ENCODE results near the gene RNF227. TPM values are rescaled to one million over a fixed set of nuclear protein-coding genes. Genes with fewer than 3 reads are reported as not detected.

Gene RNF227
- total RNA-seq, 2 experiments from 2014 or later: 3.8 to 4.7 TPM

DNA sequence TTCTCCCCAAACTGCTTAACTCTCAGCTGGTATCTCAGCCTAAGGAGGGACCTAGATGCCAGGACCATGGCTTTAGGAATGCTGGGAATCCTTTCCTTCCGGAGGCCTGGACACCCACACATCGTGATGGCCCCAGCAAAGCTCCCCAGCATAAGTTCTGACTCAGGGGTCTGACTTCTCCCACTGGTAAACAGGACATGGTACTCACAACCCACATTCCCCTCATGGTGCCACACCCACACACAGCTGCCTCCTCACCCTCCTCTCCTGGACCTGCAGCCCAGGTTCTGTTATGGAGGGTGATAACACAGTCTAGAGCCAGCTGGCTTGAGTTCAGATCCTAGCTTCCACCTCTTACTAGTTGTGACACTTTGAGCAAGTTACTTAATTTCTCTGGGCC lies 719 bp upstream of the RNF227 start:
- no peak for TF ChIP-seq EZH2phosphoT487 (IDR thresholded peaks at IDR 0.05; ENCODE audit: borderline replicate concordance, low read depth, low read length)
- no peak for TF ChIP-seq CTCF (conservative IDR thresholded peaks at IDR 0.05; ENCODE audit: low read length)
- no peak overlapping the region for H3K4me3 ChIP-seq (ENCODE audit: low read depth, low read length, poor library complexity, severe bottlenecking)
- intact Hi-C loops (cut with micrococcal nuclease; ENCODE audit: unreplicated experiment): no loop called here
- H3K27ac ChIP-seq (ENCODE audit: low read depth, low read length, poor library complexity, severe bottlenecking): no peak overlapping the region
- H3K9me3 ChIP-seq (ENCODE audit: low read length): no peaks in the 10 kb centered on the region
- no peaks in the 10 kb centered on the region for H4K20me1 ChIP-seq (ENCODE audit: insufficient read depth, low read length)
- POLR2A ChIA-PET: interaction anchor here (1.2 to 2.1 kb wide), 3 partner anchors 15 to 22 kb away, joined by 4 to 5 read pairs (median 5); partner anchors contain the start of genes CNTROB and TRAPPC1
- CTCF ChIA-PET (ENCODE audit: unreplicated experiment): interaction anchor here (1.8 kb wide), 1 partner anchor 72 kb away, joined by 4 read pairs; no protein-coding TSS in a partner anchor
- no peaks in the 10 kb centered on the region for H3K79me2 ChIP-seq (ENCODE audit: insufficient read depth, low read depth, low read length)
- H3K9me2 ChIP-seq (ENCODE audit: insufficient read depth, low read length): no peaks in the 10 kb centered on the region
- DNase-seq (ENCODE audit: low spot score): no peak
- peaks cover 36% of the 10 kb centered on the region for H3K4me1 ChIP-seq (ENCODE audit: insufficient read depth, low read length, poor library complexity, severe bottlenecking)
- H2AFZ ChIP-seq (ENCODE audit: low read length): peak overlapping the region; percentile 81; the same call in 1 of the 2 replicates
- peak overlapping the region; percentile 100; the same call in 1 of the 2 replicates for H3K4me2 ChIP-seq (ENCODE audit: low read length)
- BruUV-seq (replicated peaks): no TSS peak
- H3K36me3 ChIP-seq (ENCODE audit: insufficient read depth, low read length): peaks cover 18% of the 10 kb centered on the region; the same call in 1 of the 2 replicates

DNA sequence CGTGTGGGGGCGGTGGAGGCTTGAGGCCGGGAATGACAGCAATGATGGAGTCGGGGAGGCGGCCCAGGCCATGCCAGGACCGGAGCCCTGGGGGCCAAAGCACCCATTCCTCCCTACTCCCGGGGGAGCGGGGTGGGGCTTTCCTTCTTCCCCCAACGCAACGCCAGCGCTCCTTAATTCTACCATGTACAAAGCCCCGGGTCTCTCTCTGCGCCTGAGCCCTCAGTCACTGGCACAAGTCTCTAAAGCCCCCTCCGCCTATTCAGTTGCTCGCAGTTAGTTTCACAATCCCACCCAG lies 245 bp upstream of the RNF227 start:
- H3K27ac ChIP-seq (ENCODE audit: low read depth, low read length, poor library complexity, severe bottlenecking): no peak overlapping the region
- POLR2A ChIA-PET: interaction anchor here (1.2 to 2.1 kb wide), 2 partner anchors 15 to 17 kb away, joined by 5 read pairs; partner anchors contain the start of genes CNTROB and TRAPPC1
- BruUV-seq (replicated peaks): no TSS peak

More for the DNA sequence above, 245 bp upstream of the RNF227 start:
- Histone ChIP-seq H3K4me1 (ENCODE audit: insufficient read depth, low read length, poor library complexity, severe bottlenecking) (peaks cover 39% of the 10 kb centered on the region), H3K9me2 (ENCODE audit: insufficient read depth, low read length) (no peaks in the 10 kb centered on the region), H3K4me3 (ENCODE audit: low read depth, low read length, poor library complexity, severe bottlenecking) (peak overlapping the region; percentile 76), H4K20me1 (ENCODE audit: insufficient read depth, low read length) (no peaks in the 10 kb centered on the region), H3K4me2 (ENCODE audit: low read length) (peak overlapping the region; percentile 100), H3K36me3 (ENCODE audit: insufficient read depth, low read length) (peaks cover 23% of the 10 kb centered on the region), H2AFZ (ENCODE audit: low read length) (peak overlapping the region; percentile 81), H3K9me3 (ENCODE audit: low read length) (no peaks in the 10 kb centered on the region), H3K79me2 (ENCODE audit: insufficient read depth, low read depth, low read length) (no peaks in the 10 kb centered on the region)
- CTCF ChIA-PET (ENCODE audit: unreplicated experiment): interaction anchor here (1.8 kb wide), 1 partner anchor 72 kb away, joined by 4 read pairs; no protein-coding TSS in a partner anchor
- TF ChIP-seq EZH2phosphoT487 (IDR thresholded peaks at IDR 0.05; ENCODE audit: borderline replicate concordance, low read depth, low read length): no peak
- TF ChIP-seq CTCF (conservative IDR thresholded peaks at IDR 0.05; ENCODE audit: low read length): no peak
- intact Hi-C loops (cut with micrococcal nuclease; ENCODE audit: unreplicated experiment): no loop called here
- no peak for DNase-seq (ENCODE audit: low spot score)

Data from OCI-LY7 (cell line).